Activated naive CD4-positive, alpha-beta T cell treated with anti-CD3 and anti-CD28 coated beads, Interleukin-2, amount 50 U/mL, for 16 hours (primary cell): ENCODE measurements around the gene HERC2.

Experiments used
- DNase-seq: peaks from one replicate; pipeline ENCODE4 v3.0.0-alpha.2; 2020

HERC2 gene

GRCh38 chr15:28093752-28094535 is 228.0 kb downstream of the HERC2 start:
- DNase-seq: no peak

GRCh38 chr15:28091313-28091712 is 230.7 kb downstream of the HERC2 start:
- no peak for DNase-seq

- DNase-seq: peak; percentile 48
Measured at GRCh38 chr15:28086175-28086703, 235.7 kb downstream of the HERC2 start.

GRCh38 chr15:28085489-28086174 is 236.3 kb downstream of the HERC2 start:
- no peak for DNase-seq

DNA sequence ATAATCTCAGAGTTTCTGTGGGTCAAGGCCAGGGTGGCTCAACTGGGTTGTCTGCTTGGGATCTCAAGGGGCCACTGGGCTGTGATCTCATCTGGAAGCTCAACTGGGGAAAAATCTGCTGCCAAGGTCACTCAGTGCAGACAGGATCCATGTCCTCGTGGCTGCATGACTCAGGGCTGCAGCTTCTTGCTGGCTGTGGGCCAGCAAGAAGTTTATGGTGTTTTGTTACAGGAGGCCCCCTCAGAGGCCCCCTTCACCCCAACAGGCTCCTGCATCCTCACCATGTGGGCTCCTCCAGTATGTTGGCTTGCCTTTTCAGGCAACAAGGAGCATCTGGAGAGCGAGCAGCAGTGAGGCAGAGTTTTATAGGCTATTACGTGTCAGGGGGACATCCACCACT is 237.4 kb downstream of the HERC2 start:
- no peak for DNase-seq

DNA sequence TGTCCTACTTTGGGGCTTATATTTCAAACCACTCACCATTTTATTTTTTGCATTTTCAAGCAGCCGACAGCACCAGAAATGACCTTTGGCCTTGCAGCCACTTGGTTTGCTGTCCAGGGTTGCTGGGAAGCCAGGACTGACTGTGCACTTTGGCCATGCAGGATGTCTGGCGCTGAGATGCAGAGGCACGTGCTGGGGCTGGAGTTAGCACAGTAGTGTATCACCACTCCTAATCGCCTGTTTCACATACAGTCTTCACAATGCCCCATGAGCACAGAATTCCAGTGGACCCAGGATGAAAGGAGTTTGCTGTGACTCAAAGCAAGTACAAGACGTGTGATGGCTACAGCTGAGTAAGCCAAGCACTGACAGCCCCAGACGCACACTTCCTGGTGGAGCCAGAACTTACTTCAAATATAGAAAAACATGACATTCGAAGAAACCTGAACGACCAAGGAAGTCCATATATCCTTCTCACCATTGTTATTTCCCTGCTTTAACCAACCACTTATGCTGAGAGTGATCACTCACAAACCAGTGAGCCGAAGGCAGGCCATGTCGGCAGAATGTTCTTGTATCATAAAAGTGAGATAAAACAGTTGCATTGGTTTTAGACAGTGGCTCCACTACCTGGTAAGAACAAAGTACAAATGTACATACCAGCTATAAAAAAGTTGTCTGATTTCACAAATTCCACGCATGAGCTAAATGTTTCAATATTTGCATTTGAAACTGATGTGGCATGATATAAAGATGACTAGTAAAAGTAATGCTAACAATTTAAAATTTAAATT is 238.9 kb downstream of the HERC2 start:
- DNase-seq: no peak

- no peak for DNase-seq
Measured at GRCh38 chr15:28081594-28081993, 240.4 kb downstream of the HERC2 start.

GRCh38 chr15:28080386-28080785 is 241.6 kb downstream of the HERC2 start:
- no peak for DNase-seq

GRCh38 chr15:28079313-28079969 is 242.5 kb downstream of the HERC2 start:
- DNase-seq: no peak

DNA sequence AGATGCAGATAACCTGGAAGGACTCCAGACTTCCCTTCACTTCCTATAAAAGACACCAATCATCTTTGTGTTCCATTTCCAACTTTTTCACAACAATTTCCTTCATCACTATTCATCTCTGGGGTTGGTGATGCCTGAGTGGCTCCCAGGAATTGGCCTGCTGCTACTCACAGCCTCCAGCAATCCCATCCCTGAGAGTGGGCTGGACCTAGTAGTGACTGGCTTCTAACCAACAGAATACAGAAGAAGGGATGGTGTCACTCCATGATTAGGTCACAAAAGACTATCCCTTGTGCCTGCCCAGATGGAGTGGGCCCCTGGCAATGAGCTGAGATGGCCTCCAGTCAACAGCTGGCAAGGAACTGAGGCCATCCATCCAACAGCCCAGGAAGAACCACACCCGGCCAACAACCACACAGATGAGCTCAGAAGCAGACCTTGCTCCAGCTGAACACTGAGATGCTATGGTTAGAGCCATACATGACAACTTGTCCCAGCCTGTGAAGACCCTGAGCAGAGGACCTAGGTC is 243.7 kb downstream of the HERC2 start:
- no peak for DNase-seq

GRCh38 chr15:28075573-28075972 is 246.4 kb downstream of the HERC2 start:
- DNase-seq: no peak

DNA sequence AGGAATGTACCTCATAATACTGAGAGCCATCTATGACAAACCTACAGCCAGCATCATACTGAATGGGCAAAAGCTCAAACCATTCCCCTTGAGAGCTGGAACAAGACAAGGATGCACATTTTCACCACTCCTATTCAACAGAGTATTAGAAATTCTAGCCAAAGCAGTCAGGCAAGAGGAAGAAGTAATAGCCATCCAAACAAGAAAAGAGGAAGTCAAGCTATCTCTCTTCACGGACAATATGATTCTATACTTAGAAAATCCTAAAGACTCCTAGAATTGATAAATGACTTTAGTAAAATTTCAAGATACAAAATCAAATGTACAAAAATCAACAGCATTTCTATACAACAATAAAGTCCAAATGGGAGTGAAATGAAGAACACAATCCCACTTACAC is 253.0 kb downstream of the HERC2 start:
- DNase-seq: no peak

DNA sequence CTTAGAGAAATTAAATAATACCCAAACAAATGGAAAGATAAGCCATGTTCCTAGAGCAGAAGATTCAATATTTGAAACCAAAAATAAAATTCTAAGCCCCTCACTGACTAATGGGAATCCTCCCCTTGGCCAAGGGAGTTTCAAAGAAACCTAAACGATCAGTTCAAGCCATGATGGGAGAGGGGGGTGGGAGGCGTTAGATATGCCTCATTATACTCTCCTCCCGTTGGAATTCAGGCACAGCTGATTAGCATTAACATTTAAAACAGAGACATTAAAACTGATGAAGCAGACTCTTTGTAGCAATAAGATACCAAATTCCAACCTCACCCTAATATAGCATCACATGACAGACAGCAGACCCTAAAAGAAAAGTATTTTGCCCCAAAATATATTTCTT is 255.7 kb downstream of the HERC2 start:
- no peak for DNase-seq
